IPS-20b (cell line): ENCODE measurements around the gene SLC22A1.
"Not testable (repeated sequence)": the region's sequence is repeated elsewhere in the genome, so short reads cannot be mapped to it uniquely, and the experiment has no call there.

Experiments used
- H3K27ac ChIP-seq: one replicate; pipeline ENCODE4 v1.5.1; 2013; ENCODE audit warnings: low read length
- H3K27me3 ChIP-seq: 2 replicates; pipeline ENCODE4 v1.6.1; 2013; ENCODE audit warnings: mild to moderate bottlenecking, low read length, inconsistent platforms; ENCODE audit not compliant: insufficient read depth
- H3K36me3 ChIP-seq: 2 replicates; pipeline ENCODE4 v1.6.1; 2013; ENCODE audit warnings: low read depth, mild to moderate bottlenecking, inconsistent platforms, low read length, moderate library complexity; ENCODE audit not compliant: insufficient read depth
- H3K4me1 ChIP-seq: 2 replicates; pipeline ENCODE4 v1.6.1; 2013; ENCODE audit warnings: mild to moderate bottlenecking, control low read depth, inconsistent platforms, low read length, moderate library complexity; ENCODE audit not compliant: insufficient read depth
- H3K4me3 ChIP-seq: 2 replicates; pipeline ENCODE4 v1.5.1; 2013; ENCODE audit warnings: mild to moderate bottlenecking, low read length, inconsistent platforms
- H3K9ac ChIP-seq: 2 replicates; pipeline ENCODE4 v1.6.1; 2013; ENCODE audit warnings: low read depth, mild to moderate bottlenecking, inconsistent platforms, low read length, moderate library complexity
- H3K9me3 ChIP-seq: 2 replicates; pipeline ENCODE4 v1.6.1; 2013; ENCODE audit warnings: mild to moderate bottlenecking, low read depth, low read length, inconsistent platforms; ENCODE audit not compliant: insufficient read depth

SLC22A1 gene

GRCh38 chr6:160135907-160136655, 14.5 kb downstream of the SLC22A1 start:
- peaks cover 13% of the 10 kb centered on the region for H3K27me3 ChIP-seq
- no peaks in the 10 kb centered on the region for H3K9me3 ChIP-seq
- no peak overlapping the region for H3K4me3 ChIP-seq
- H3K27ac ChIP-seq: no peak overlapping the region
- peaks cover 16% of the 10 kb centered on the region; the same call in 1 of the 2 replicates for H3K4me1 ChIP-seq
- no peaks in the 10 kb centered on the region for H3K36me3 ChIP-seq
- no peak overlapping the region for H3K9ac ChIP-seq

GRCh38 chr6:160137130-160137988, 15.7 kb downstream of the SLC22A1 start:
- peaks cover 11% of the 10 kb centered on the region; the same call in 1 of the 2 replicates for H3K4me1 ChIP-seq
- H3K27me3 ChIP-seq: peaks cover 13% of the 10 kb centered on the region
- H3K9me3 ChIP-seq: no peaks in the 10 kb centered on the region
- H3K4me3 ChIP-seq: no peak overlapping the region
- H3K36me3 ChIP-seq: no peaks in the 10 kb centered on the region
- no peak overlapping the region for H3K9ac ChIP-seq
- no peak overlapping the region for H3K27ac ChIP-seq

- no peak overlapping the region for H3K9ac ChIP-seq
- no peak overlapping the region for H3K27ac ChIP-seq
- no peak overlapping the region for H3K4me3 ChIP-seq
- H3K4me1 ChIP-seq: peaks cover 2% of the 10 kb centered on the region; the same call in 1 of the 2 replicates
- H3K27me3 ChIP-seq: peaks cover 11% of the 10 kb centered on the region
- H3K36me3 ChIP-seq: no peaks in the 10 kb centered on the region
- no peaks in the 10 kb centered on the region for H3K9me3 ChIP-seq
These were observed 16.6 kb downstream of the SLC22A1 start for GRCh38 chr6:160137989-160138835.

GRCh38 chr6:160138839-160139419, 17.3 kb downstream of the SLC22A1 start:
- H3K27ac ChIP-seq: no peak overlapping the region
- H3K27me3 ChIP-seq: peaks cover 8% of the 10 kb centered on the region; the same call in 1 of the 2 replicates

GRCh38 chr6:160139420-160139851, 17.8 kb downstream of the SLC22A1 start:
- no peaks in the 10 kb centered on the region for H3K9me3 ChIP-seq
- H3K9ac ChIP-seq: no peak overlapping the region
- H3K27me3 ChIP-seq: peaks cover 8% of the 10 kb centered on the region; the same call in 1 of the 2 replicates
- no peaks in the 10 kb centered on the region for H3K36me3 ChIP-seq
- no peak overlapping the region for H3K4me3 ChIP-seq
- no peak overlapping the region for H3K27ac ChIP-seq
- no peaks in the 10 kb centered on the region; the same call in 1 of the 2 replicates for H3K4me1 ChIP-seq

More at GRCh38 chr6:160138839-160139419, 17.3 kb downstream of the SLC22A1 start:
- Histone ChIP-seq H3K4me3 (no peak overlapping the region), H3K9me3 (no peaks in the 10 kb centered on the region), H3K4me1 (no peaks in the 10 kb centered on the region; the same call in 1 of the 2 replicates), H3K9ac (no peak overlapping the region), H3K36me3 (no peaks in the 10 kb centered on the region)

GRCh38 chr6:160140493-160140892, 18.9 kb downstream of the SLC22A1 start:
- not testable (repeated sequence) for H3K4me3 ChIP-seq, H3K36me3 ChIP-seq, H3K4me1 ChIP-seq, H3K27ac ChIP-seq, H3K27me3 ChIP-seq, H3K9ac ChIP-seq, H3K9me3 ChIP-seq

- no peak overlapping the region for H3K9ac ChIP-seq
- H3K4me1 ChIP-seq: no peaks in the 10 kb centered on the region; the same call in 1 of the 2 replicates
- H3K9me3 ChIP-seq: no peaks in the 10 kb centered on the region
- H3K27me3 ChIP-seq: no peaks in the 10 kb centered on the region
- no peaks in the 10 kb centered on the region for H3K36me3 ChIP-seq
- H3K27ac ChIP-seq: no peak overlapping the region
- H3K4me3 ChIP-seq: no peak overlapping the region
These were observed 19.5 kb downstream of the SLC22A1 start for GRCh38 chr6:160141001-160141726.

GRCh38 chr6:160142115-160142715, 20.6 kb downstream of the SLC22A1 start:
- Histone ChIP-seq H3K9ac (no peak overlapping the region), H3K4me1 (no peaks in the 10 kb centered on the region; the same call in 1 of the 2 replicates), H3K9me3 (no peaks in the 10 kb centered on the region), H3K4me3 (no peak overlapping the region), H3K27me3 (no peaks in the 10 kb centered on the region), H3K27ac (no peak overlapping the region), H3K36me3 (no peaks in the 10 kb centered on the region)

GRCh38 chr6:160146454-160147145, 25.0 kb downstream of the SLC22A1 start:
- no peak overlapping the region for H3K4me3 ChIP-seq
- H3K27me3 ChIP-seq: no peaks in the 10 kb centered on the region
- H3K9me3 ChIP-seq: no peaks in the 10 kb centered on the region
- H3K4me1 ChIP-seq: no peaks in the 10 kb centered on the region
- no peak overlapping the region for H3K27ac ChIP-seq
- no peaks in the 10 kb centered on the region for H3K36me3 ChIP-seq
- H3K9ac ChIP-seq: no peak overlapping the region

GRCh38 chr6:160147146-160147536, 25.5 kb downstream of the SLC22A1 start:
- Histone ChIP-seq H3K4me3 (no peak overlapping the region), H3K27ac (no peak overlapping the region), H3K4me1 (no peaks in the 10 kb centered on the region), H3K27me3 (no peaks in the 10 kb centered on the region), H3K36me3 (no peaks in the 10 kb centered on the region), H3K9ac (no peak overlapping the region), H3K9me3 (no peaks in the 10 kb centered on the region)
